ENCODE measurements around the gene CEP63. TPM values are rescaled to one million over a fixed set of nuclear protein-coding genes. Genes with fewer than 3 reads are reported as not detected.

The CEP63 gene
- total and polyA plus RNA-seq, 8 donors: 8.1 to 104 (median 16.7) TPM

DNA sequence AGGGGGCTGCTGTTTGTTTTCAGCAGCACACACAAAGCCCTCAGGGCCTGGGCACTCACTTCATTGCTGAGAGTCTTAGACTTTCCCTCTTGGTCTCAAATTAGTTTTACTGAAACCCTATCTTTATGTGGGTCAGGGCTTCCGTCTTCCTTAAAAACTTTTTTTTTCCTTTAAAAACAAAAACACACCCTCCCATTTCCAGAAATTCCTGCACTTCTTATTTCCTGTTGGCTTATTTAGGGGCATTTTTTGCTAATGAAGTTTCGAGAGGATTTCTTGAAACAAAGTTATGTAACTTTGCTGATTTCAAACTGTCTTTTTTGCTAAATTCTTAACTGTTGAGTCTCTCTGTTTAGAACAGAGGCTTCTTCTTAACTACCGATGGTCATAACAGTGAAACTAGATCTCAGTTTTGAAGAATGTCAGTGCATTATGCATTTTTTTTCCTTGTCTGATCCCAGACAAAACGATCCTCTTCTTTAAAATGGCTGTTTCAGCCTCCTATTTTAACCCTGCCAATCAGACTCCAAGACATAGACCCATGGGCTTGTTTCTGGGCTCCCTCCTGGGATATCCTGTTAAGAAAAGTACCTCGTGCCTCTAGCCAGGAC lies 23.4 kb upstream of the CEP63 start:
- intact Hi-C loops (cut with DNase I; ENCODE audit: low total_unique reads): no loop called here
- Histone ChIP-seq H3K36me3 (no peaks in the 10 kb centered on the region), H3K4me3 (no peak overlapping the region), H3K9me3 (no peaks in the 10 kb centered on the region), H3K27ac (peak overlapping the region; percentile 52 to 77 (median 67)), H3K4me1 (peaks cover 0 to 48% (median 15%) of the 10 kb centered on the region in 4 donors), H3K27me3 (no peaks in the 10 kb centered on the region)
- TF ChIP-seq POLR2A (IDR thresholded peaks at IDR 0.05) (no peak), EP300 (IDR thresholded peaks at IDR 0.05) (no peak), POLR2AphosphoS5 (IDR thresholded peaks at IDR 0.05) (no peak)
- TF ChIP-seq, protein P1, sequence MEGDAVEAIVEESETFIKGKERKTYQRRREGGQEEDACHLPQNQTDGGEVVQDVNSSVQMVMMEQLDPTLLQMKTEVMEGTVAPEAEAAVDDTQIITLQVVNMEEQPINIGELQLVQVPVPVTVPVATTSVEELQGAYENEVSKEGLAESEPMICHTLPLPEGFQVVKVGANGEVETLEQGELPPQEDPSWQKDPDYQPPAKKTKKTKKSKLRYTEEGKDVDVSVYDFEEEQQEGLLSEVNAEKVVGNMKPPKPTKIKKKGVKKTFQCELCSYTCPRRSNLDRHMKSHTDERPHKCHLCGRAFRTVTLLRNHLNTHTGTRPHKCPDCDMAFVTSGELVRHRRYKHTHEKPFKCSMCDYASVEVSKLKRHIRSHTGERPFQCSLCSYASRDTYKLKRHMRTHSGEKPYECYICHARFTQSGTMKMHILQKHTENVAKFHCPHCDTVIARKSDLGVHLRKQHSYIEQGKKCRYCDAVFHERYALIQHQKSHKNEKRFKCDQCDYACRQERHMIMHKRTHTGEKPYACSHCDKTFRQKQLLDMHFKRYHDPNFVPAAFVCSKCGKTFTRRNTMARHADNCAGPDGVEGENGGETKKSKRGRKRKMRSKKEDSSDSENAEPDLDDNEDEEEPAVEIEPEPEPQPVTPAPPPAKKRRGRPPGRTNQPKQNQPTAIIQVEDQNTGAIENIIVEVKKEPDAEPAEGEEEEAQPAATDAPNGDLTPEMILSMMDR (IDR thresholded peaks at IDR 0.05): no peak
- WGBS, 5 donors: 42 to 65% (median 55%) methylated on average over 5 of the region's 5 CpGs
- peak in 1 of 2 donors; percentile 46 for DNase-seq

DNA sequence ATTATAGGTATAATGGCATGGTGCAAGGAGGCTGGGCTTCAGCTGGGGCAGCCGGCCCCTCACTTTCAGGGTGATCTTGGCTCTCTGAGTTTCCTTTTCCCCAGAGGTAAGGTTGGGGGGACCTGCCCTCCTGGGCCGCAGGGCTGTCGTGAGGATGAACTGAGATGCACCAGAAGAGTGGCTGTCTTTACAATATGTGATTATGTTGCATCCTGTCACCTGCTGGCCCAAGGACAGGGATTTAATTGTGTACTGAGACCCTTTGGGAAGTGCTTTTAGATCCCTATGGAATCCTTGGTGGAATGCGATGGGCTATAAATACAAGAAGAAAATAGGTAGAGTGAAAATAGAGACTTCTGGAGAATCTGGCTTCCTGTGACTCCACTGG lies 22.2 kb upstream of the CEP63 start:
- H3K27ac ChIP-seq: peak overlapping the region; percentile 3 to 77 (median 67)
- H3K36me3 ChIP-seq: no peaks in the 10 kb centered on the region
- TF ChIP-seq POLR2A (IDR thresholded peaks at IDR 0.05): no peak
- TF ChIP-seq, protein P1 (IDR thresholded peaks at IDR 0.05): no peak
- intact Hi-C loops (cut with DNase I; ENCODE audit: low total_unique reads): no loop called here
- DNase-seq: no peak
- 71 to 97% (median 85%) methylated on average over 4 of the region's 4 CpGs for WGBS, 5 donors
- peaks cover 0 to 48% (median 15%) of the 10 kb centered on the region in 4 donors for H3K4me1 ChIP-seq
- H3K9me3 ChIP-seq: no peaks in the 10 kb centered on the region
- H3K27me3 ChIP-seq: no peaks in the 10 kb centered on the region
- no peak overlapping the region for H3K4me3 ChIP-seq

DNA sequence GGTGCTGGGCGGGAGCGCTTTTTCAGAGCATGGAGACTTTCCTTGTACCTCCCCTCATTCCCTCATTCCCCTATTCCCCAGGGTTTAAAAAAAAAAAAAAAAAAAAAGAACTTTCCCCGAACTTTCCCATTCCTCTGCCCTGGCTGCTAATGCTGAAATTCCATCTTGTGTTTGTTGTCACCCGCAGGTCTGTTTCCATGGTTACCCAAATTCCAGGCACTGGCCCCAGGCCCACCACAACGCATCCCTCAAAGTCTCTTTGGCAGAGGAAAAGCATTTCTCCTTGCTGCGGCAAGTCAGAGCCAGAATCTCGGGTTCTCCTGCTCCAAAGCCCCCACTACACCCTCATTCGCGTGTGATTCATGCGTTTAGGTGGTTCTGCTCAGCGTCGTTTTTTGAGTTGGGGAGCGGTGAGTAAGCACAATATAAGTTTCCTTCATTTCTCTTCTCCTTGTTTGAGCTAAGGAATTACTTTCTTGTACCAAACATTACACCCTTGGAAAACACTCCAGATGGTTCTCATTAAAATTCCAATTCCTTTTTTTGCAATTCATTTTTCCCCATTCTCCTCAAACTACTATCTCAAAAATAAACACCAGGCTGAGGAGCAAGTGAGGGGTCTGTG lies 21.7 kb upstream of the CEP63 start:
- no peaks in the 10 kb centered on the region for H3K36me3 ChIP-seq
- H3K4me1 ChIP-seq: peaks cover 0 to 48% (median 15%) of the 10 kb centered on the region in 4 donors
- intact Hi-C loops (cut with DNase I; ENCODE audit: low total_unique reads): no loop called here
- H3K27ac ChIP-seq: peak overlapping the region in 4 of 5 donors; percentile 60 to 77 (median 70)
- no peak overlapping the region for H3K4me3 ChIP-seq
- no peaks in the 10 kb centered on the region for H3K27me3 ChIP-seq
- no peak for TF ChIP-seq EP300 (IDR thresholded peaks at IDR 0.05)
- TF ChIP-seq POLR2AphosphoS5 (IDR thresholded peaks at IDR 0.05): peak in 1 of 3 donors; percentile 28
- WGBS, 5 donors: 41 to 76% (median 63%) methylated on average over 13 of the region's 13 CpGs
- H3K9me3 ChIP-seq: no peaks in the 10 kb centered on the region
- peak in 1 of 2 donors; percentile 94 for DNase-seq

DNA sequence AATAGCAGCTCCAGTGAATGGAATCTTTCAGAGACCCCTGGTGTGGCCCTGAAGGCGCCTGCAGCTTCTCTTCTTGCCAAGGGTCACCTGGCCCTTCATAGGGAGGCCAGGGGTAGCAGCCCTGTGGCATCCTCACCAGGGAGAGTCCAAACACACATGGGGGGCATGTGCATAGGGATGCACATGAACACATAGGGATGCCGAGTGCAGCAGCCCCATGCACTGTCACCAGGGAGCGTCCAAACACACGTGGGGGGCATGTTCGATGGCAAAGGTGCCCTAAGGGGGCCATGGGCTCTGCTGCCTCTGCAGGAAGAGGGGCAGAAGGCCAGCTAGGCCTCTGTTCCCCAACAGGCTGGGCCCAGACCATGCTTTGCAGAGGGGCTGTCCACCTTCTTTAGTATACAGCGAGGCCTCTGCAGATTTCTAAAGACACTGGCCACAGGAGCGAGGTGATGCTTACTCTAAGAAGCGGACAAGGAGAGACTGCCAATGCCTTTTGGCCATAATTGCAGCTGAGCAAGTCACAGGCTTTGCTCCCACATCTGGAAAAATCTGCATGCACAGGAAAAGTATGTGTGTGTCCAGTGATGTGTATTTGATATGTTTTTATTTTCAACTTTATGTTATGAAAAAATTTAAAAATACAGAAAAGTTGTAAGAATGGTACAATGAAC lies 21.0 kb upstream of the CEP63 start:
- no peaks in the 10 kb centered on the region for H3K36me3 ChIP-seq
- intact Hi-C loops (cut with DNase I; ENCODE audit: low total_unique reads): no loop called here
- TF ChIP-seq POLR2A (IDR thresholded peaks at IDR 0.05): no peak
- TF ChIP-seq, protein P1 (IDR thresholded peaks at IDR 0.05): no peak
- TF ChIP-seq EP300 (IDR thresholded peaks at IDR 0.05): no peak
- TF ChIP-seq POLR2AphosphoS5 (IDR thresholded peaks at IDR 0.05): no peak
- WGBS, 5 donors: 68 to 89% (median 80%) methylated on average over 7 to 8 of the region's 8 CpGs
- peak overlapping the region in 4 of 5 donors; percentile 35 to 77 (median 64) for H3K27ac ChIP-seq
- H3K4me1 ChIP-seq: peaks cover 0 to 48% (median 18%) of the 10 kb centered on the region in 4 donors
- no peaks in the 10 kb centered on the region for H3K9me3 ChIP-seq
- no peak overlapping the region for H3K4me3 ChIP-seq
- no peaks in the 10 kb centered on the region for H3K27me3 ChIP-seq
- DNase-seq: peak in 1 of 2 donors; percentile 50

Data from stomach (tissue), 9 donors.